GM18505 (cell line): Measurements from ENCODE around the gene CNTFR.
A peak's percentile ranks its signal among the peaks of the same experiment; 100 is the strongest.
"Not testable (repeated sequence)": the region's sequence is repeated elsewhere in the genome, so short reads cannot be mapped to it uniquely, and the experiment has no call there.

Source experiments
- ATAC-seq: cut with Tn5 transposase; IDR thresholded peaks from one replicate; pipeline ENCODE4 v1.9.1; 2021; ENCODE audit not compliant: unreplicated experiment
- POLR2A ChIP-seq: IDR thresholded peaks from 4 replicates; pipeline ENCODE4 v1.6.1; 2011; ENCODE audit warnings: borderline replicate concordance; ENCODE audit not compliant: insufficient read depth, insufficient read length; ENCODE audit errors: extremely low read depth

Gene CNTFR

GRCh38 chr9:34589636-34590380 is at the start of gene CNTFR:
CNTFR (minus strand) TSS chr9:34589724; CDS start chr9:34568981, 20,743 bp downstream.
- no peak for ATAC-seq
- TF ChIP-seq POLR2A: no peak

- ATAC-seq: not testable (repeated sequence)
Observed at GRCh38 chr9:34639322-34639721, 49.8 kb upstream of the CNTFR start.

- no peak for ATAC-seq
- no peak for TF ChIP-seq POLR2A
Observed at GRCh38 chr9:34638138-34638445, 48.6 kb upstream of the CNTFR start.

GRCh38 chr9:34637356-34638137 is 48.0 kb upstream of the CNTFR start, which contains the start of gene SIGMAR1:
SIGMAR1 (minus strand) TSS chr9:34637787; CDS start chr9:34637697, 90 bp downstream.
- peak; percentile 89 for ATAC-seq
- peak; percentile 70 for TF ChIP-seq POLR2A

GRCh38 chr9:34636791-34637355 is 47.3 kb upstream of the CNTFR start:
- no peak for ATAC-seq
- no peak for TF ChIP-seq POLR2A

- no peak for ATAC-seq
- no peak for TF ChIP-seq POLR2A
Observed at GRCh38 chr9:34635556-34635955, 46.0 kb upstream of the CNTFR start.

- TF ChIP-seq POLR2A: no peak
Observed at GRCh38 chr9:34634551-34635248, 45.2 kb upstream of the CNTFR start.

GRCh38 chr9:34633851-34634550 is 44.5 kb upstream of the CNTFR start:
- no peak for ATAC-seq
- no peak for TF ChIP-seq POLR2A

More at GRCh38 chr9:34634551-34635248, 45.2 kb upstream of the CNTFR start:
- no peak for ATAC-seq

- no peak for TF ChIP-seq POLR2A
- no peak for ATAC-seq
Observed at GRCh38 chr9:34633166-34633565, 43.6 kb upstream of the CNTFR start.

GRCh38 chr9:34630402-34631154 is 41.1 kb upstream of the CNTFR start:
- TF ChIP-seq POLR2A: no peak
- no peak for ATAC-seq

- no peak for ATAC-seq
- no peak for TF ChIP-seq POLR2A
Observed at GRCh38 chr9:34629491-34629808, 39.9 kb upstream of the CNTFR start.

- ATAC-seq: no peak
- no peak for TF ChIP-seq POLR2A
Observed at GRCh38 chr9:34628656-34629490, 39.3 kb upstream of the CNTFR start, which contains the start of gene ARID3C. ARID3C (minus strand) TSS chr9:34629066; CDS start chr9:34628014, 1,052 bp downstream.
